HG02588 (cell line): Measurements from ENCODE around the gene IFT25.
"Not testable (repeated sequence)": the region's sequence is repeated elsewhere in the genome, so short reads cannot be mapped to it uniquely, and the experiment has no call there.

Experiments
- ATAC-seq: cut with Tn5 transposase; IDR thresholded peaks from one replicate; pipeline ENCODE4 v1.9.1; 2021; ENCODE audit warnings: mild to moderate bottlenecking, moderate library complexity; ENCODE audit not compliant: unreplicated experiment

IFT25 gene

GRCh38 chr1:53889304-53890298 is 55.9 kb downstream of the IFT25 start, which contains the start of gene YIPF1:
Gene YIPF1 (minus strand): TSS chr1:53889797. CDS start chr1:53888937, 860 bp downstream.
- ATAC-seq, result peak; percentile 86

DNA sequence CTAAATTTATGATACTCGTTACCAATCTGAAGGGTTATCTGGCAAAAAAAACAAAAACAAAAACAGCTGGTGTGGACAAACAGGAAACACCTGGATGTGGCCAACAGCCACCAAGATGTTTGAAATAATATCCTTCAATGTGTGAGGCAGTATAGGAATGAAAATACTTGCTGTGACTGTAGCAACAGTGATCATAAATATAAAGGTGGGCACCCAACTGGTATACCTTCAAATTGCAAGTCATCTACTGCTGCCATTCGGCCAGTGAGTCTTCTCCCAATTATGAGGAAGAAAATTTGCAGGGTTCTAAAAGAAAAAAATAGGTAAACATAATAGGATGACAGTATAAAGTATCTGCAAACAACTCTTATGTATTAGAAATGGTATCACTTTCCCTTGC is 56.8 kb downstream of the IFT25 start:
- ATAC-seq, result no peak

GRCh38 chr1:53883600-53883999 is 61.9 kb downstream of the IFT25 start:
- not testable (repeated sequence) for ATAC-seq

DNA sequence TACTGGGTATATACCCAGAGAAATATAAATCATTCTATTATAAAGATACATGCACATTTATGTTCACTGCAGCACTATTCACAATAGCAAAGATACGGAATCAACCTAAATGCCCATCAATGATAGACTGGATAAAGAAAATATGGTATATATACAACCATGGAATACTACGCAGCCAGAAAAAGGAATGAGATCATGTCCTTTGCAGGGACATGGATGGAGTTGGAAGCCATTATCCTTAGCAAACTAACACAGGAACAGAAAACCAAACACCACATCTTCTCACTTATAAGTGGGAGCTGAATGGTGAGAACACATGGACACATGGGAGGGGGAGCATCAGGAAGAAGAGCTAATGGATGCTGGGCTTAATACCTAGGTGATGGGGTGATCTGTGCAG is 63.6 kb downstream of the IFT25 start:
- not testable (repeated sequence) for ATAC-seq

DNA sequence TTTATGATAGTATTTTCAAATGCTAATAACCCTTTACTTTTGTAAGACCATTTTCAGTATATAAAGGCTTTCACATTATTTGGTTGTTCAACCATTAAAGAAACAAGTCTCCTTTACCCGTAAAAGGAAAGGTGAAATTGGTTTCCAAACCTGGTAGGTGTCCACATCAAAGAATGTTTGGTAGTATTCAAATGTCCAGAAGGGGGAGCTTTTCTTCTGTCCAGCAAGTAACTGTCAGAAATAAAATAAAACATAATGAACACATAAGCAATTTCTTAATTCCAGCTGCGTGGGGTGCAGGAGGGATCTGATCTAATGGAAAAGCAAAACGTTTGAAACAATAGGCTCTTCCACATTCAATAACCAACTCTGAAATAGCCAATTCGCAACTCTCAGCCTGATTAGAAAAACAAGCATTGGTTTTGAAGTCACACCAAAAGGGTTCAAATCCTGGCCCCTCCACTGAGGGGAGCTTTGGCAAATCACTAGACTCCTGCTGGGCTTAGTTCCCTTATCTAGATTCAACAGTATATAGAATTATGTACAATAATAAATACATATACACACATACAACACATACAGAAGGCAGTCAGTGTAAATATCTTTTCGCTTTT is 66.9 kb downstream of the IFT25 start:
- no peak for ATAC-seq

DNA sequence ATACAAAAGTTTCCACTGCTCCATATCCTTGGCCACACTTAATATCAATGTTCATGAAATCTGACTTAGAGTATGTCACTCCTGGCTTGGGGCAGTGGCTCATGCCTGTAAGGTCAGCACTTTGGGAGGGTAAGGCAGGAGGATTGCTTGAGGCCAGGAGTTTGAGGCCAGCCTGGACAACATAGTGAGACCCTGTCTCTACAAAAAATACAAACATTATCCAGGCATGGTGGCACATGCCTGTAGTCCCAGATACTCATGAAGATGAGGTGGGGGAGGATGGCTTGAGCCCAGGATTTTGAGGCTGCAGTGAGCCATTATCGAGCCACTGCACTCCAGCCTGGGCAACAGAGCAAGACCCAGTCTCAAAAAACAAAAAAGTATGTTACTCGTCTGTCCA is 70.3 kb downstream of the IFT25 start:
- ATAC-seq, result not testable (repeated sequence)

GRCh38 chr1:53871773-53872484 is 73.6 kb downstream of the IFT25 start:
- ATAC-seq, result no peak
